ENCODE results near the gene RPS6KB2. TPM values are rescaled to one million over a fixed set of nuclear protein-coding genes. Genes with fewer than 3 reads are reported as not detected.

RPS6KB2 gene
- polyA plus RNA-seq, 4 donors: 37.4 to 46.7 (median 41.7) TPM

DNA sequence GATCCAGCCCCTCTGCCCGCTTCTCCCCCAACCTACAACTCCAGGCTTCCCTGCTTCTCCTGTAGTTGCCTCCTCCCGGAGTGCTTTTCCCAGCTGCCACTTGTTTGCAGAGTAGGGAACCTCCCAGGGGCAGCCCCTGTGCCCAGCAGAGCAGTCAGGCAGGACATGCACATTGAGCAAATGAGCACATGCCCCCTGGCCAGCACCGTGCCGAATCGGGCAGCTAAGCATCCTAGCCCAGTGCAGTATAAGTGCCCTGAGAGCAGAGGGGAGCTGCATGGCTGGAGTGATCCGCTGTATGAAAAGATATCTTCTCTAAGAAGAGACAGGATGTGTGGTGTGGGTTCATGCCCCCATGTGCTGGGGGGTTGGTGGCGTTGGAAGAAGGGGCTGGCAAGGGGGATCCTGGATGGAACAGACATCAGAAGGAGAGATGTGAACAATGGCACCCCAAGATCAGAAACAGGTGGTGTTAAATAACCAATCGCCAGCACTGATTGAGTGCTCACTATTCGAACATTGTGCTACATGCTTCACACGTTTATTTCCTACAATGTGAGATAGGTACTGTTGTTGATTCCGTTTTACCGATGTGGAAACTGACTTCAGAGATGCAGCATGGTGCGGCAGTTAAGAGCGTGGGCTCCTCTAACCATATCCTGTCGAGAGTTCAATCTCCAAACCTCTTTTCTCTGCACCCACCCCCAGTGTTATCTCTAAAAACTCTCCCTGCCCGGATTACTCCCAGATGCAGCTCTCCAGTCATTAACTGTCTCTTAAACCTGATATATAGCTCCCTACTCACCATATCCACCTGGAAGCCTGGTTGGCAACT, 55.8 kb downstream of the RPS6KB2 start:
- DNase-seq (ENCODE audit: low read depth in 4 of 4, low spot score in 3 of 4): no peak

DNA sequence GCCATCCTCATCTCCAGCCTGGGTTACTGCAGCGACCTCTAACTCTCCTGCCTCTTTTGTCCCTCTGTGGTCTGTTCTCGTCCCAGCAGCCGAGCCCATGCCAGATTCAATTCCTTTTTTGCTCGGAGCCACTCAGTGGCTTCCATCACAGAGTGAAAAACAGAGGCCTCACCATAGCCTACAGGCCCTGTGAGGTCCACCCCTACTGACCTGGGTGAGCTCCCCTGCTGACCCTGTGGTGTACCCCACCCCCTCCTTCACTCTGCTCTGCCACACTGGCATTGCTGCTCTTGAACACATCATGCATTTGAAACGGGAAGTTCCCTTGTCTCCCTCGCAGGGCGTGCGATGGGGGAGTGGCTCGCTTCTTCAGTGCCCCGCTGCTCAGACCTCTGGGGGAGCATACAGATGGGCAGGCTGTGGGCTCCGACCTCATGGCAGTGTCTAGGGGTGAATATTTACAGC, 56.6 kb downstream of the RPS6KB2 start:
- DNase-seq (ENCODE audit: low read depth in 4 of 4, low spot score in 3 of 4): no peak

Other genes with a start within 250 kb of the RPS6KB2 start
- 10 to 100 TPM; 43.3 to 66.4 (median 47.0) TPM for gene GRK2, start 162.0 kb upstream of the RPS6KB2 start, polyA plus RNA-seq (ENCODE audit: insufficient read length in 4 of 4)
- 10 to 100 TPM; 20.2 to 60.0 (median 30.1) TPM for gene ANKRD13D, start 139.2 kb upstream of the RPS6KB2 start, polyA plus RNA-seq (ENCODE audit: insufficient read length in 4 of 4)
- gene SSH3, start 125.0 kb upstream of the RPS6KB2 start, polyA plus RNA-seq (ENCODE audit: insufficient read length in 4 of 4): 10 to 100 TPM; 16.6 to 37.2 (median 24.5) TPM
- 10 to 100 TPM; 18.5 to 36.3 (median 22.3) TPM for gene POLD4, start 74.9 kb upstream of the RPS6KB2 start, polyA plus RNA-seq (ENCODE audit: insufficient read length in 4 of 4)
- 10 to 100 TPM in 1 of 4 donors, 1 to 10 TPM in 3; 5.4 to 12.9 (median 7.0) TPM for gene CLCF1, start 54.9 kb upstream of the RPS6KB2 start, polyA plus RNA-seq (ENCODE audit: insufficient read length in 4 of 4)
- gene RAD9A, start 36.5 kb upstream of the RPS6KB2 start, polyA plus RNA-seq (ENCODE audit: insufficient read length in 4 of 4): 10 to 100 TPM; 16.6 to 37.5 (median 19.1) TPM
- gene PPP1CA, start 26.6 kb upstream of the RPS6KB2 start, polyA plus RNA-seq (ENCODE audit: insufficient read length in 4 of 4): 100 to 1,000 TPM in 3 of 4 donors, 10 to 100 TPM in 1; 77.6 to 177 (median 146) TPM
- 10 to 100 TPM in 1 of 4 donors, 1 to 10 TPM in 3; 2.5 to 11.7 (median 4.4) TPM for gene TBC1D10C, start 24.4 kb upstream of the RPS6KB2 start, polyA plus RNA-seq (ENCODE audit: insufficient read length in 4 of 4)
- gene CARNS1, start 12.8 kb upstream of the RPS6KB2 start, polyA plus RNA-seq (ENCODE audit: insufficient read length in 4 of 4): 1 to 10 TPM; 1.1 to 4.4 (median 1.8) TPM
- 1 to 10 TPM in 3 of 4 donors, under 1 TPM in 1; 0.86 to 2.4 (median 2.0) TPM for gene PTPRCAP, start 9.2 kb downstream of the RPS6KB2 start, polyA plus RNA-seq (ENCODE audit: insufficient read length in 4 of 4)
- gene CORO1B, start 15.0 kb downstream of the RPS6KB2 start, polyA plus RNA-seq (ENCODE audit: insufficient read length in 4 of 4): 10 to 100 TPM; 43.9 to 82.9 (median 59.9) TPM
- not detected for gene GPR152, start 24.2 kb downstream of the RPS6KB2 start, polyA plus RNA-seq (ENCODE audit: insufficient read length in 4 of 4)
- gene CABP4, start 26.9 kb downstream of the RPS6KB2 start, polyA plus RNA-seq (ENCODE audit: insufficient read length in 4 of 4): under 1 TPM; 0.54 to 0.75 (median 0.64) TPM
- gene TMEM134, start 40.8 kb downstream of the RPS6KB2 start, polyA plus RNA-seq (ENCODE audit: insufficient read length in 4 of 4): 10 to 100 TPM; 32.4 to 73.8 (median 42.1) TPM
- 10 to 100 TPM; 52.7 to 69.0 (median 65.4) TPM for gene AIP, start 54.5 kb downstream of the RPS6KB2 start, polyA plus RNA-seq (ENCODE audit: insufficient read length in 4 of 4)
- 10 to 100 TPM; 26.9 to 38.6 (median 33.7) TPM for gene PITPNM1, start 76.9 kb downstream of the RPS6KB2 start, polyA plus RNA-seq (ENCODE audit: insufficient read length in 4 of 4)
- 10 to 100 TPM; 28.4 to 60.1 (median 44.1) TPM for gene CDK2AP2, start 79.7 kb downstream of the RPS6KB2 start, polyA plus RNA-seq (ENCODE audit: insufficient read length in 4 of 4)
- under 1 TPM in 2 of 4 donors, not detected in 2; 0.29 to 0.39 TPM for gene CABP2, start 95.0 kb downstream of the RPS6KB2 start, polyA plus RNA-seq (ENCODE audit: insufficient read length in 4 of 4)
- gene GSTP1, start 155.3 kb downstream of the RPS6KB2 start, polyA plus RNA-seq (ENCODE audit: insufficient read length in 4 of 4): 100 to 1,000 TPM; 560 to 818 (median 731) TPM
- 100 to 1,000 TPM; 122 to 271 (median 155) TPM for gene NDUFV1, start 178.4 kb downstream of the RPS6KB2 start, polyA plus RNA-seq (ENCODE audit: insufficient read length in 4 of 4)
- 10 to 100 TPM in 1 of 4 donors, 1 to 10 TPM in 3; 3.6 to 10.1 (median 4.1) TPM for gene NUDT8, start 201.4 kb downstream of the RPS6KB2 start, polyA plus RNA-seq (ENCODE audit: insufficient read length in 4 of 4)
- not detected for gene TBX10, start 211.3 kb downstream of the RPS6KB2 start, polyA plus RNA-seq (ENCODE audit: insufficient read length in 4 of 4)
- gene ACY3, start 222.2 kb downstream of the RPS6KB2 start, polyA plus RNA-seq (ENCODE audit: insufficient read length in 4 of 4): 10 to 100 TPM in 3 of 4 donors, 1 to 10 TPM in 1; 1.0 to 26.6 (median 20.6) TPM
- gene ALDH3B2, start 246.1 kb downstream of the RPS6KB2 start, polyA plus RNA-seq (ENCODE audit: insufficient read length in 4 of 4): 1 to 10 TPM in 3 of 4 donors, under 1 TPM in 1; 0.05 to 4.2 (median 2.6) TPM

All from left renal pelvis (tissue), 4 donors.